Suprapubic skin (tissue), 3 donors: Measurements from ENCODE around the gene CUBN.

Source experiments
- CTCF ChIP-seq, 2 donors: fragments of 200-600 bp in 1 of 2; fragments of 450-650 bp in 1 of 2; sonication (generic) in 1 of 2; IDR thresholded peaks; one replicate each; pipeline ENCODE4 v1.5.1; 2016 to 2019; ENCODE audit warnings: antibody characterized with exemption in 2 of 2, mild to moderate bottlenecking in 1 of 2, moderate library complexity in 1 of 2
- POLR2A ChIP-seq, 2 donors: fragments of 450-650 bp; IDR thresholded peaks; one replicate each; pipeline ENCODE4 v1.6.1; 2017; ENCODE audit warnings: antibody characterized with exemption in 2 of 2, mild to moderate bottlenecking in 2 of 2, moderate library complexity in 2 of 2

GRCh38 chr10:17068953-17069352 is 60.7 kb downstream of the CUBN start:
- TF ChIP-seq POLR2A (IDR thresholded peaks at IDR 0.05) (no peak), CTCF (IDR thresholded peaks at IDR 0.05) (no peak)
